Cortex of kidney (tissue), 1 donor: ENCODE results near the gene DZIP1L.
"Not testable (repeated sequence)": the region's sequence is repeated elsewhere in the genome, so short reads cannot be mapped to it uniquely, and the experiment has no call there.

Source experiments
- DNase-seq: peaks from one replicate; lab custom pipeline; 2025; lab: John Stamatoyannopoulos, UW

Gene DZIP1L

GRCh38 chr3:138113326-138113725 lies 2.1 kb downstream of the DZIP1L start:
- no peak for DNase-seq

- no peak for DNase-seq
These were observed 3.0 kb downstream of the DZIP1L start for GRCh38 chr3:138112362-138112761.

- no peak for DNase-seq
These were observed 9.8 kb downstream of the DZIP1L start for GRCh38 chr3:138105598-138105997.

GRCh38 chr3:138103466-138103865 lies 11.9 kb downstream of the DZIP1L start:
- no peak for DNase-seq

- DNase-seq: not testable (repeated sequence)
These were observed 14.0 kb downstream of the DZIP1L start for GRCh38 chr3:138101351-138101940.

DNA sequence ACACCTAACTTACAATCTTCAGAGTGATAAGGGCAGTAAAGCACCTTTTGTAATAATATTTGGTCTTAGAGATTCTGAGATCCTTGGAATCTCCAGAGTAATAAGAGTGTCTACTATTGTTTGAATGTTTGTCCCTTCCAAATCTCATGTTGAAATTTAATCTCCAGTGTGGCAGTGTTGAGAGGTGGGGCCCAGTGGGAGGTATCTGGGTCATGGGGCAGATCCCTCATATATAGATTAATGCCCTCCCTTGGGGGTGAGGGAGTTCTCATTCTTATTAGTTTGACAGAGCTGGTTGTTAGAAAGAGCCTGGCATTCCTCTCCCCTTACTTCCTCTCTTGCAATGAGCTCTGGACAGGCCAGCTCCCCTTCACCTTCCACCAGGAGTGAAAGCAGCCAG lies 16.0 kb downstream of the DZIP1L start:
- no peak for DNase-seq

- DNase-seq: no peak
These were observed 17.9 kb downstream of the DZIP1L start for GRCh38 chr3:138097192-138098172.

GRCh38 chr3:138093721-138094120 lies 21.7 kb downstream of the DZIP1L start:
- DNase-seq: no peak

DNA sequence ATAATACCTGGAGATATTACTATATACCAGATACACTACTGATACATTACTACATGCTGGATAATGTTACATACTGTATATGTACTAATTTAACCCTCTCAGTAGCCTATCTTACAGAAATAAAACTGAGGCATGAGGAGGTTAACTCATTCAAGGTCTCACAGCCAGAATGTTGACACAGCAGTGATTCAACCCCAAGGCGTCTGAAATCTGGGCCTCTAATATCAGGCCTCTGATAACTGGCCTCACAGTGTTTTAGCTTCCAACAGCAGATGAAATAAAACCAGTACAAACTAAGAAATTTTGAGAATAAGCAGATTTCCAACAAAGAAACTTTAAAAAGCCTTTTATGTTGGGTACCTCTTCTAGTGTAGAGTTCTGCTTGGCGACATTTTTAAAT lies 23.4 kb downstream of the DZIP1L start:
- DNase-seq: no peak

GRCh38 chr3:138089091-138089490 lies 26.3 kb downstream of the DZIP1L start:
- no peak for DNase-seq

DNA sequence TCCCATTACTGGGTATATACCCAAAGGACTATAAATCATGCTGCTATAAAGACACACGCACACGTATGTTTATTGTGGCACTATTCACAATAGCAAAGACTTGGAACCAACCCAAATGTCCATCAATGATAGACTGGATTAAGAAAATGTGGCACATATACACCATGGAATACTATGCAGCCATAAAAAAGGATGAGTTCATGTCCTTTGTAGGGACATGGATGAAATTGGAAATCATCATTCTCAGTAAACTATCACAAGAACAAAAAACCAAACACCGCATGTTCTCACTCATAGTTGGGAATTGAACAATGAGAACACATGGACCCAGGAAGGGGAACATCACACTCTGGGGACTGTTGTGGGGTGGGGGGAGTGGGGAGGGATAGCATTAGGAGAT lies 29.7 kb downstream of the DZIP1L start:
- DNase-seq: not testable (repeated sequence)

DNA sequence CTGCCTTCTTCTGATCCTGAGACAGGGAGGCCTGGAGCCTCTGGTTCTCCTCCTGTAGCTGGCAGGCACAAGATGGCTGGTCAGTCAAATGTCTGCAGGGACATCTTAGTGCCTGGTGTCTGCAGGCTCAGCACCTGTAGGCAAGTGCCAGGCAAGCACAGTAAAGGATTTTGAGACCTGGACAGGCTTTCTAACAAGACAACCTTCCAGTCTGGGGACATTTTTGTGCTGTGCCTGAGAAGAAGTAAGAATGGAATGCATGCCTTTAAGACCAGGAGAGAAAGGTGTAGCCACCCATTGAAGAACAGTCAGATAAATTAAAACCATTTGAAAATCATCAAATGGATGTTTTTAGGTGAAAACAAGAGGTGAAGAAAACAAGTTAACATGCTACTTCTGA lies 31.2 kb downstream of the DZIP1L start:
- no peak for DNase-seq

- DNase-seq: no peak
These were observed 32.4 kb downstream of the DZIP1L start for GRCh38 chr3:138082992-138083386.

DNA sequence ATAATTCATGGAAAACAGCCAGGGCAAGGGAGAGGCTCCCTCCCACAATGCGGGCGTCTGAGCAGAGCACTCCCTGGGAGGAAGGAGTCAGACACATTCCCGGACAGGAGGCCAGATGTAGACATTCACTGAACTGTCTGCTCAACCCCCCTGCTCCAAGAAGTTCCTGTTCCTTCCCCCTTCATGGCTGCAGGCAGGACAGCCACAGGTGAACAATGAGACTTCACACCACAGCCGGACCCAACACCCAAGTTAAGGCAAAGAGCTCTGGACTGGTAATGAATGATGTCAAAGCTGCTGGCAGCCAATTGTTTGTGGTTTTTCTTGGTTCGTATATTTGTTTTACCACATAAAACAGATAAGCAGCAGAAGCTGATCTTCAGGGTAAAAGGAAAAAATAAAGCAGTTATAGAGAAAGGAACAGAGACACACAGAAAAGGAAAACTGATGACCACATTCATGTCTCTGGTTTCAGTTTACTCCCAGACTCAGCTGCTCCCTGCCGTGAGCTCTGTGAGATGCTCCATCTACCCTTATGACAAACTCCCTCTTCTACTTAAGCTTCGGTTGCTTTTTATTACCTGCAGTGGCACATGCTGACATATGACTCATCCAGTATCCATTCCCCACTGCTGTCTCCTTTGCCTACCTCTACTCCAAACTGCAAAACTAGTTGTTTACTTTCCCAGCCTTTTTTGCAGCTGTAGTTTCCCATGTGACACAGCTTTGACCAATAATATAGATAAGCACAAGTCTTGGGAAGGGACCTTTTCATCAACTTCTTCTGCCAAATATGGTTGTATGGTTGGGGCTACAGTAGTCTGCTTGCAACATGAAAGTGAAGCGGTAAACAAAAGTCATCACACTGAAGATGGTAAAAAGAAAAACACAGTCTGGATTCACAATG lies 33.1 kb downstream of the DZIP1L start:
- no peak for DNase-seq

GRCh38 chr3:138081371-138082084 lies 33.9 kb downstream of the DZIP1L start:
- no peak for DNase-seq

DNA sequence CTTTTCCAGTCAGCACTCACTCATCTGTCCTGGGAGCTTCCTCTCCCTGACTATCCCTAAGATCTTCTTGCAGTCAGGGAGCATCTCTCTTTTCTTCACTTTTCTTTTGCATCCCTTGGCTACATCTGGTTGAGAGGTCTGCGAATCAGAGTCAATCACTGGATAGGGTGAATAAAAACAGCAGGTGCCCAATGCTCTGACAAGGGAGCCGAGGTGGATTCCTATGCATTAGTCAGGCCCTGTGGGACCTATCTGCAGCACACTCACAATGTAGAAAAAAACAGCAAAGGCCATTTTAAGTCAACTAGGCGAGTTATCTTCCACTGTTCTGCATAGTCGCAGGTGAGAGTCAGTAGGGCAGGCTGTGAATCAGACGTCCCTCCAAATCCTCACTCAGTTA lies 35.5 kb downstream of the DZIP1L start:
- no peak for DNase-seq

GRCh38 chr3:138078901-138079344 lies 36.5 kb downstream of the DZIP1L start:
- DNase-seq: no peak

GRCh38 chr3:138078096-138078495 lies 37.3 kb downstream of the DZIP1L start:
- no peak for DNase-seq

GRCh38 chr3:138072796-138073195 lies 42.6 kb downstream of the DZIP1L start:
- no peak for DNase-seq

- DNase-seq: no peak
These were observed 45.4 kb downstream of the DZIP1L start for GRCh38 chr3:138070006-138070405.

DNA sequence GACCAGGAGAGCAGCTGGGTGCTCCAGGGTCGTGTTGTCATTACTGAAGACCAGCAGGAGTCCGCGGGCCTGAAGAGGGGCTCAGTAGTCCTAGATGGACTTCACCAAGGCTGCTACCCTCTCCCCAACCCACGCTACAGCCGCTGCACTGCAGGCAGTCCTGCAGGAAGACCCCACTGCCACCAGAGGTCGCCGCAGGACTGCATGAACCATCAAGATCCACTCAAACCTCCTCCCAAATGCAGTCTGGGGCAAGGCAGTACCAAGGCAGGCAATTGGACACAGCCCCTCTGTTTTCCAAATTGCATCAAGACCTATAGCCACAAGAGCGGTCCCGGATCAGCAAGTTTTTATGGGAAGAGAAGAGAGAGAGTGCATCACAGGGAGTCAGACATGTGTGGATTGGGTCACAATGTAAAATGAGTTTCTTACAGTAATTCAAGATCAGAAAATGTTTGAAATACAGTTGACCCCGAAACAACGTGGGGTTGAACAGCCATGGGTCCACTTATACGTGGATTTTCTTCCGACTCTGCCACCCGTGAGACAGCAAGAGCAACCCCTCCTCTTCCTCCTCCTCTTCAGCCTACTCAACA lies 46.7 kb downstream of the DZIP1L start:
- no peak for DNase-seq
